ENCODE data around the gene CEP57L1.

CEP57L1 gene

GRCh38 chr6:109055771-109056235 lies 39.5 kb upstream of the CEP57L1 start:
- Histone ChIP-seq H3K27ac (replicated peaks) (no peak overlapping the region), H3K27me3 (ENCODE audit: insufficient read depth, poor library complexity, severe bottlenecking) (no peaks in the 10 kb centered on the region)
- no peak for DNase-seq (ENCODE audit: low read depth in 1 of 2, low spot score in 1 of 2)

GRCh38 chr6:109056661-109057060 lies 38.6 kb upstream of the CEP57L1 start:
- TF ChIP-seq SPI1 (IDR thresholded peaks at IDR 0.05; ENCODE audit: borderline replicate concordance, low read depth): no peak
- no peak for TF ChIP-seq GABPA (IDR thresholded peaks at IDR 0.05; ENCODE audit: low read depth)
- TF ChIP-seq, protein P1, sequence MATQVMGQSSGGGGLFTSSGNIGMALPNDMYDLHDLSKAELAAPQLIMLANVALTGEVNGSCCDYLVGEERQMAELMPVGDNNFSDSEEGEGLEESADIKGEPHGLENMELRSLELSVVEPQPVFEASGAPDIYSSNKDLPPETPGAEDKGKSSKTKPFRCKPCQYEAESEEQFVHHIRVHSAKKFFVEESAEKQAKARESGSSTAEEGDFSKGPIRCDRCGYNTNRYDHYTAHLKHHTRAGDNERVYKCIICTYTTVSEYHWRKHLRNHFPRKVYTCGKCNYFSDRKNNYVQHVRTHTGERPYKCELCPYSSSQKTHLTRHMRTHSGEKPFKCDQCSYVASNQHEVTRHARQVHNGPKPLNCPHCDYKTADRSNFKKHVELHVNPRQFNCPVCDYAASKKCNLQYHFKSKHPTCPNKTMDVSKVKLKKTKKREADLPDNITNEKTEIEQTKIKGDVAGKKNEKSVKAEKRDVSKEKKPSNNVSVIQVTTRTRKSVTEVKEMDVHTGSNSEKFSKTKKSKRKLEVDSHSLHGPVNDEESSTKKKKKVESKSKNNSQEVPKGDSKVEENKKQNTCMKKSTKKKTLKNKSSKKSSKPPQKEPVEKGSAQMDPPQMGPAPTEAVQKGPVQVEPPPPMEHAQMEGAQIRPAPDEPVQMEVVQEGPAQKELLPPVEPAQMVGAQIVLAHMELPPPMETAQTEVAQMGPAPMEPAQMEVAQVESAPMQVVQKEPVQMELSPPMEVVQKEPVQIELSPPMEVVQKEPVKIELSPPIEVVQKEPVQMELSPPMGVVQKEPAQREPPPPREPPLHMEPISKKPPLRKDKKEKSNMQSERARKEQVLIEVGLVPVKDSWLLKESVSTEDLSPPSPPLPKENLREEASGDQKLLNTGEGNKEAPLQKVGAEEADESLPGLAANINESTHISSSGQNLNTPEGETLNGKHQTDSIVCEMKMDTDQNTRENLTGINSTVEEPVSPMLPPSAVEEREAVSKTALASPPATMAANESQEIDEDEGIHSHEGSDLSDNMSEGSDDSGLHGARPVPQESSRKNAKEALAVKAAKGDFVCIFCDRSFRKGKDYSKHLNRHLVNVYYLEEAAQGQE (IDR thresholded peaks at IDR 0.05; ENCODE audit: insufficient replicate concordance, low read depth): no peak
- TF ChIP-seq, protein P2, sequence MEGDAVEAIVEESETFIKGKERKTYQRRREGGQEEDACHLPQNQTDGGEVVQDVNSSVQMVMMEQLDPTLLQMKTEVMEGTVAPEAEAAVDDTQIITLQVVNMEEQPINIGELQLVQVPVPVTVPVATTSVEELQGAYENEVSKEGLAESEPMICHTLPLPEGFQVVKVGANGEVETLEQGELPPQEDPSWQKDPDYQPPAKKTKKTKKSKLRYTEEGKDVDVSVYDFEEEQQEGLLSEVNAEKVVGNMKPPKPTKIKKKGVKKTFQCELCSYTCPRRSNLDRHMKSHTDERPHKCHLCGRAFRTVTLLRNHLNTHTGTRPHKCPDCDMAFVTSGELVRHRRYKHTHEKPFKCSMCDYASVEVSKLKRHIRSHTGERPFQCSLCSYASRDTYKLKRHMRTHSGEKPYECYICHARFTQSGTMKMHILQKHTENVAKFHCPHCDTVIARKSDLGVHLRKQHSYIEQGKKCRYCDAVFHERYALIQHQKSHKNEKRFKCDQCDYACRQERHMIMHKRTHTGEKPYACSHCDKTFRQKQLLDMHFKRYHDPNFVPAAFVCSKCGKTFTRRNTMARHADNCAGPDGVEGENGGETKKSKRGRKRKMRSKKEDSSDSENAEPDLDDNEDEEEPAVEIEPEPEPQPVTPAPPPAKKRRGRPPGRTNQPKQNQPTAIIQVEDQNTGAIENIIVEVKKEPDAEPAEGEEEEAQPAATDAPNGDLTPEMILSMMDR (IDR thresholded peaks at IDR 0.05; ENCODE audit: insufficient read depth, low read length): no peak
- TF ChIP-seq POLR2AphosphoS5 (IDR thresholded peaks at IDR 0.05; ENCODE audit: low read depth): no peak
- Histone ChIP-seq H3K4me3 (replicated peaks; ENCODE audit: insufficient read depth, low read length) (no peak overlapping the region), H3K27me3 (ENCODE audit: insufficient read depth, poor library complexity, severe bottlenecking) (no peaks in the 10 kb centered on the region), H3K27ac (replicated peaks) (no peak overlapping the region)
- no peak for DNase-seq (ENCODE audit: low read depth in 1 of 2, low spot score in 1 of 2)

More at GRCh38 chr6:109055771-109056235, 39.5 kb upstream of the CEP57L1 start:
- H3K4me3 ChIP-seq (replicated peaks; ENCODE audit: insufficient read depth, low read length): no peak overlapping the region
- no peak for TF ChIP-seq GABPA (IDR thresholded peaks at IDR 0.05; ENCODE audit: low read depth)
- TF ChIP-seq POLR2AphosphoS5 (IDR thresholded peaks at IDR 0.05; ENCODE audit: low read depth): no peak
- TF ChIP-seq, protein P1 (IDR thresholded peaks at IDR 0.05; ENCODE audit: insufficient replicate concordance, low read depth): no peak
- TF ChIP-seq SPI1 (IDR thresholded peaks at IDR 0.05; ENCODE audit: borderline replicate concordance, low read depth): no peak
- TF ChIP-seq, protein P2 (IDR thresholded peaks at IDR 0.05; ENCODE audit: insufficient read depth, low read length): no peak

DNA sequence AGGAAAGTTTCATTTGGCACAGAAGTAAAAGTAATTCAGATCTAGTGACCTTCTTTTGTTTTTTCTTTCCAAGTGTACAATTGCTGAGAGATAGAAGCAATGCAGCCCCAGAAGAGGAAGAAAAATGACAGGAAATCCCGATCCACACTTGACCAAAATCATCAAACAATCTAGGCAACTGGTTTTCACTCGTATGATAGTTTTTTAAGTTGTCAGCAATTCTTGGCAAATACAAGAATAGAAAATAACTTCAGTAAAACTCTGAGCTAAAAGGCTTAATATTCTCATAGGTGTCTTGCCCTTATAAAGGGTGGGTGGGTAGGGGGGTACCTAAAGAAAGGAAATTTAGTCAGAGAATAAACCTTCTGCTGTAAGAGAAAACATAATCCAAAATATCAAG lies 36.7 kb upstream of the CEP57L1 start:
- Histone ChIP-seq H3K27ac (replicated peaks) (peak overlapping the region; percentile 54), H3K4me3 (replicated peaks; ENCODE audit: insufficient read depth, low read length) (no peak overlapping the region), H3K27me3 (ENCODE audit: insufficient read depth, poor library complexity, severe bottlenecking) (no peaks in the 10 kb centered on the region)
- DNase-seq (ENCODE audit: low read depth in 1 of 2, low spot score in 1 of 2): no peak
- TF ChIP-seq, protein P1 (IDR thresholded peaks at IDR 0.05; ENCODE audit: insufficient replicate concordance, low read depth): no peak
- TF ChIP-seq, protein P2 (IDR thresholded peaks at IDR 0.05; ENCODE audit: insufficient read depth, low read length): no peak
- TF ChIP-seq SPI1 (IDR thresholded peaks at IDR 0.05; ENCODE audit: borderline replicate concordance, low read depth) (no peak), POLR2AphosphoS5 (IDR thresholded peaks at IDR 0.05; ENCODE audit: low read depth) (no peak), GABPA (IDR thresholded peaks at IDR 0.05; ENCODE audit: low read depth) (no peak)

Measured in HL-60 (cell line).